CD4-positive, alpha-beta T cell (primary cell): ENCODE results near the gene GIPC2. TPM values are rescaled to one million over a fixed set of nuclear protein-coding genes. Genes with fewer than 3 reads are reported as not detected.

Source experiments
- ATAC-seq: fragments of 200-7000 bp; cut with Tn5 transposase; one replicate; pipeline ENCODE4 v1.10.0; 2022; ENCODE audit warnings: mild to moderate bottlenecking; ENCODE audit not compliant: poor library complexity
- CTCF ChIA-PET: fragments of 350-600 bp; sonication (Branson Sonifier 250); formaldehyde crosslinking; loops from one replicate; lab custom pipeline; 2021; ENCODE audit warnings: antibody characterized with exemption, inconsistent platforms; lab: Charles Lee
- POLR2A ChIA-PET: fragments of 350-600 bp; sonication (Branson Sonifier 250); formaldehyde crosslinking; loops from one replicate; lab custom pipeline; 2021; ENCODE audit warnings: antibody characterized with exemption, inconsistent platforms; lab: Charles Lee
- DNase-seq, 14 experiments: peaks; one replicate each; pipeline ENCODE4 v3.0.0-alpha.2; 2013 to 2020; ENCODE audit warnings: mixed read lengths in 2 of 14
- H3K27ac ChIP-seq, 2 donors: one replicate each; pipeline versions ENCODE4 v1.5.1 to v1.7.0; 2013; ENCODE audit warnings: low read length in 2 of 2, low read depth in 1 of 2, mild to moderate bottlenecking in 1 of 2
- H3K27me3 ChIP-seq, 2 experiments: 1 replicate in 1 of 2; 2 replicates in 1 of 2; pipeline versions ENCODE4 v1.6.1 to v1.7.0; 2013; ENCODE audit warnings: low read length in 2 of 2, control low read depth in 1 of 2, mild to moderate bottlenecking in 1 of 2, moderate library complexity in 1 of 2; ENCODE audit not compliant: insufficient read depth in 2 of 2, control insufficient read depth in 1 of 2
- H3K36me3 ChIP-seq: one replicate; pipeline ENCODE4 v1.6.1; 2013; ENCODE audit warnings: low read length, control low read depth; ENCODE audit not compliant: insufficient read depth
- H3K4me1 ChIP-seq: one replicate; pipeline ENCODE4 v1.6.1; 2013; ENCODE audit warnings: low read length, control low read depth; ENCODE audit not compliant: insufficient read depth
- H3K4me3 ChIP-seq: one replicate; pipeline ENCODE4 v1.5.1; 2013; ENCODE audit warnings: mild to moderate bottlenecking, low read length, moderate library complexity
- H3K9me3 ChIP-seq, 2 experiments: 1 replicate in 1 of 2; 2 replicates in 1 of 2; pipeline versions ENCODE4 v1.6.1 to v1.7.0; 2013; ENCODE audit warnings: low read length in 2 of 2, mild to moderate bottlenecking in 2 of 2, control low read depth in 1 of 2, moderate library complexity in 1 of 2; ENCODE audit not compliant: control insufficient read depth in 1 of 2, insufficient read depth in 1 of 2
- H3K27ac Mint-ChIP-seq: one replicate; pipeline ENCODE4 v1.8.0; 2020; ENCODE audit warnings: mixed read lengths
- H3K27me3 Mint-ChIP-seq: one replicate; pipeline ENCODE4 v1.8.0; 2021; ENCODE audit warnings: mixed read lengths
- H3K36me3 Mint-ChIP-seq: one replicate; pipeline ENCODE4 v1.8.0; 2021; ENCODE audit warnings: low read depth, mixed read lengths
- H3K4me1 Mint-ChIP-seq: one replicate; pipeline ENCODE4 v1.8.0; 2021; ENCODE audit warnings: low read depth, mixed read lengths
- H3K4me3 Mint-ChIP-seq: one replicate; pipeline ENCODE4 v1.8.0; 2020; ENCODE audit warnings: mild to moderate bottlenecking, mixed read lengths
- H3K9me3 Mint-ChIP-seq: one replicate; pipeline ENCODE4 v1.8.0; 2020; ENCODE audit warnings: mixed read lengths
- intact Hi-C, 2 experiments: fragments of 100-400 bp; cut with DNase I in 1 of 2; cut with micrococcal nuclease in 1 of 2; formaldehyde crosslinking; loops; one replicate each; pipeline versions ENCODE4 v1.15.1 to v1.9.0; 2023 to 2025; cut with DNase I, micrococcal nuclease
- total RNA-seq, 174 experiments: library from RNA in 2 of 174; stranded (reverse) in 2 of 174; gene quantifications; one replicate each; pipeline ENCODE4 v1.2.3 and lab custom pipeline; 2021 to 2026
- TF ChIP-seq, protein P1 (sequence below): fragments of 200-600 bp; IDR thresholded peaks from one replicate; pipeline ENCODE4 v1.8.0; 2022; ENCODE audit warnings: antibody characterized with exemption, mild to moderate bottlenecking

Gene GIPC2
- total RNA-seq, 2 experiments from 2014 or later: not detected

DNA sequence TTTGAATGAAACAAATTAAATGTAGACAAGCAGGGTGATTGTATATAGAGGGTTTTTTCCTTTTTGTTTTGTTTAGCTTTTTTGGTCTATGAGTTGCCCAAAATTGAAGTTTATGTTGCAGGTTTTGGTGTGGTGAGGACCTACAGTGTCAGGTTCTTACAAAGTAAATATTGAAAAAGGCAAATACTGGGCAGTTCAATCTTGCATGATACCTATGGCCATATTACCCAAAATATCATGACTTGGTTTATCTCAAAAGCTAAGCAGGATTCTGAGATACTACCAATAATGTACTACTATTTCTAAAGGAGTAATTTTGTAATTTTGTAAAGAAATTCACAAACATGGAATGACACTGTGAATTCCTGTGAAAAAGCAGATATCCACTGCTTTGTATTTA lies 39.2 kb upstream of the GIPC2 start:
- Histone ChIP-seq H3K36me3 (no peaks in the 10 kb centered on the region), H3K4me3 (no peak overlapping the region), H3K4me1 (peaks cover 4% of the 10 kb centered on the region), H3K27me3 (no peaks in the 10 kb centered on the region), H3K27ac (no peak overlapping the region), H3K9me3 (no peaks in the 10 kb centered on the region)
- CTCF ChIA-PET: interaction anchor here (0.9 to 1.1 kb wide), 2 partner anchors 11 to 31 kb away, joined by 3 read pairs; no protein-coding TSS in a partner anchor
- Mint-ChIP-seq H3K27me3 (no peaks in the 10 kb centered on the region), H3K36me3 (peaks cover 8% of the 10 kb centered on the region), H3K9me3 (no peaks in the 10 kb centered on the region), H3K4me1 (peaks cover 61% of the 10 kb centered on the region), H3K27ac (peak overlapping the region; percentile 98), H3K4me3 (peak overlapping the region; percentile 12)
- ATAC-seq (no peak), DNase-seq (no peak)
- intact Hi-C loops: loop anchor here in 1 of 2 experiments (5.0 to 10.0 kb wide), 4 partner anchors 39 to 1932 kb away; partner anchors contain the start of genes IFI44 and ST6GALNAC3
- TF ChIP-seq, protein P1, sequence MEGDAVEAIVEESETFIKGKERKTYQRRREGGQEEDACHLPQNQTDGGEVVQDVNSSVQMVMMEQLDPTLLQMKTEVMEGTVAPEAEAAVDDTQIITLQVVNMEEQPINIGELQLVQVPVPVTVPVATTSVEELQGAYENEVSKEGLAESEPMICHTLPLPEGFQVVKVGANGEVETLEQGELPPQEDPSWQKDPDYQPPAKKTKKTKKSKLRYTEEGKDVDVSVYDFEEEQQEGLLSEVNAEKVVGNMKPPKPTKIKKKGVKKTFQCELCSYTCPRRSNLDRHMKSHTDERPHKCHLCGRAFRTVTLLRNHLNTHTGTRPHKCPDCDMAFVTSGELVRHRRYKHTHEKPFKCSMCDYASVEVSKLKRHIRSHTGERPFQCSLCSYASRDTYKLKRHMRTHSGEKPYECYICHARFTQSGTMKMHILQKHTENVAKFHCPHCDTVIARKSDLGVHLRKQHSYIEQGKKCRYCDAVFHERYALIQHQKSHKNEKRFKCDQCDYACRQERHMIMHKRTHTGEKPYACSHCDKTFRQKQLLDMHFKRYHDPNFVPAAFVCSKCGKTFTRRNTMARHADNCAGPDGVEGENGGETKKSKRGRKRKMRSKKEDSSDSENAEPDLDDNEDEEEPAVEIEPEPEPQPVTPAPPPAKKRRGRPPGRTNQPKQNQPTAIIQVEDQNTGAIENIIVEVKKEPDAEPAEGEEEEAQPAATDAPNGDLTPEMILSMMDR: no peak
- POLR2A ChIA-PET: interaction anchor here (1.1 to 9.3 kb wide), 3 partner anchors 12 to 38 kb away, joined by 3 to 419 read pairs (median 33); partner anchors contain the start of genes FUBP1 and GIPC2

DNA sequence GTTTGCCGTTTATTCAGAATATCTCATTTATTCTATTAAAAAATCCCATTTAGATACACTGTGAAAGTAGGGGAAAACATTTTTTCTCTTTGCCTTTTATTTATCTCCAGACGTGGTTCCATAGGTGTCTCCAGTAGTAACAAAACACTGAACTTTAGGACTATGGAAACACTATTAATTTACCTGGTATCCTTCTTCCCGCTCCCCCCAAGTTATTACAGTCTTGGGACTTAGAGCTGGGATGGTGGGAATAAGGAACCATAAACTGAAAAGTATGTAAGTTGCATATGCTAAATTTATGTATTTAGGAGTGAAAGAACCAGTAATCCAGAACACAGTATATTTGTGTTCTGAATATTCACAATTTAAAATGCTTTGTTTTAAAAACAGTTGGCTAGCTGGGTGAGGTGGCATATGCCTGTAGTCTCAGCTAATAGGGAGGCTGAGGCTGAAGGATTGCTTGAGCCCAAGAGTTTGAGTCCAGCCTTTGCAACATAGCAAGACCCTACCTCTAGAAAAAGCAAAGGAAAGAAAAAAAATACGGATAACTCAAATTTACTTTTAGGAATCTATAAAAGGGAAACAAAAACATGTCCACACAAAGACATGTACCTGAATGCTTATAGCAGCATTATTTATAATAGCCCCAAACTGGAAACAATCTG lies 38.0 kb upstream of the GIPC2 start:
- Mint-ChIP-seq H3K4me1 (peaks cover 61% of the 10 kb centered on the region), H3K27me3 (no peaks in the 10 kb centered on the region), H3K36me3 (peaks cover 8% of the 10 kb centered on the region), H3K9me3 (no peaks in the 10 kb centered on the region), H3K4me3 (peak overlapping the region; percentile 22), H3K27ac (no peak overlapping the region)
- Histone ChIP-seq H3K9me3 (no peaks in the 10 kb centered on the region), H3K4me1 (peaks cover 4% of the 10 kb centered on the region), H3K4me3 (no peak overlapping the region), H3K27ac (no peak overlapping the region), H3K36me3 (no peaks in the 10 kb centered on the region), H3K27me3 (no peaks in the 10 kb centered on the region)
- POLR2A ChIA-PET: interaction anchor here (9.3 kb wide), 1 partner anchor 29 kb away, joined by 419 read pairs; the partner anchor contains the start of gene FUBP1
- CTCF ChIA-PET: no interaction called here
- TF ChIP-seq, protein P1: no peak
- intact Hi-C loops: loop anchor here in 1 of 2 experiments (5.0 to 10.0 kb wide), 4 partner anchors 41 to 1933 kb away; partner anchors contain the start of genes IFI44 and ST6GALNAC3
- DNase-seq (no peak), ATAC-seq (no peak)

DNA sequence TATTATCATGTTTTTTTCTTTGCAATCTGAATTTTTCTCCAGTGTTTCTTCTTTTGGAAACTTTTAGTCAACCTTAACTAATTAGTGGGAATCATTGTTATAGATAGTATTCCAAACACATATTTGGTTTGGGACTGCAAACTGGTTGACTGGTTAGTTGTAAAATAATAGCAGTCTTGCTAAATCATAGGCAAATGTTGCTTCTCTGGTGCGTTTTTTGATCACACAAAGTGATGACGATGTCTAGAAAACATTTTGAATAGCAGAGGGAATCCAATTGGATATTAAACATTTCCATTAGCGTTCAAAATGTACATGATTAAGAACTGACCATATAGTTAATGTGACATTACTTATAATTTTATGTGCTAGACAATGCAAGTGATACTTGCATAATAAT lies 36.5 kb upstream of the GIPC2 start:
- POLR2A ChIA-PET: interaction anchor here (1.3 kb wide), 1 partner anchor 31 kb away, joined by 8 read pairs; the partner anchor contains the start of gene FUBP1
- H3K4me1 ChIP-seq: peaks cover 4% of the 10 kb centered on the region
- TF ChIP-seq, protein P1: no peak
- H3K9me3 ChIP-seq: no peaks in the 10 kb centered on the region
- H3K4me3 Mint-ChIP-seq: no peak overlapping the region
- H3K36me3 Mint-ChIP-seq: peaks cover 17% of the 10 kb centered on the region
- H3K4me3 ChIP-seq: no peak overlapping the region
- intact Hi-C loops: loop anchor here in 1 of 2 experiments (5.0 to 10.0 kb wide), 4 partner anchors 42 to 1934 kb away; partner anchors contain the start of genes IFI44 and ST6GALNAC3
- peaks cover 48% of the 10 kb centered on the region for H3K4me1 Mint-ChIP-seq
- H3K27ac ChIP-seq: no peak overlapping the region
- H3K9me3 Mint-ChIP-seq: no peaks in the 10 kb centered on the region
- no peak for ATAC-seq
- no peaks in the 10 kb centered on the region for H3K27me3 Mint-ChIP-seq
- no peaks in the 10 kb centered on the region for H3K27me3 ChIP-seq
- no peak for DNase-seq
- H3K36me3 ChIP-seq: peaks cover 8% of the 10 kb centered on the region
- no peak overlapping the region for H3K27ac Mint-ChIP-seq
- CTCF ChIA-PET: no interaction called here
